Endodermal cell (in vitro differentiated cells): Measurements from ENCODE around the gene GLYAT. TPM values are rescaled to one million over a fixed set of nuclear protein-coding genes. Genes with fewer than 3 reads are reported as not detected.

ENCODE experiments used
- DNase-seq: peaks from one replicate; pipeline ENCODE4 v3.0.0-alpha.2; 2017
- H3K27ac ChIP-seq: 2 replicates; pipeline ENCODE4 v1.5.1; 2013; ENCODE audit warnings: mild to moderate bottlenecking, low read depth, low read length, moderate library complexity
- H3K27me3 ChIP-seq: 2 replicates; pipeline ENCODE4 v1.6.1; 2013; ENCODE audit warnings: mild to moderate bottlenecking, low read length, moderate library complexity; ENCODE audit not compliant: insufficient read depth, control insufficient read depth, poor library complexity, severe bottlenecking
- H3K36me3 ChIP-seq: 2 replicates; pipeline ENCODE4 v1.7.0; 2013; ENCODE audit warnings: mild to moderate bottlenecking, low read length, moderate library complexity; ENCODE audit not compliant: control insufficient read depth, insufficient read depth
- H3K4me1 ChIP-seq: one replicate; pipeline ENCODE4 v1.7.0; 2013; ENCODE audit warnings: low read length; ENCODE audit not compliant: control insufficient read depth, insufficient read depth
- H3K4me3 ChIP-seq: 2 replicates; pipeline ENCODE4 v1.5.1; 2013; ENCODE audit warnings: mild to moderate bottlenecking, low read length, moderate library complexity
- H3K9ac ChIP-seq: 2 replicates; pipeline ENCODE4 v1.6.1; 2013; ENCODE audit warnings: mild to moderate bottlenecking, low read length, moderate library complexity; ENCODE audit not compliant: poor library complexity, severe bottlenecking; ENCODE audit errors: extremely low read depth
- H3K9me3 ChIP-seq: 2 replicates; pipeline ENCODE4 v1.6.1; 2013; ENCODE audit warnings: mild to moderate bottlenecking, low read length, moderate library complexity; ENCODE audit not compliant: control insufficient read depth
- H3K27ac Mint-ChIP-seq: 2 replicates; pipeline ENCODE4 v1.8.0; 2020; ENCODE audit warnings: mixed read lengths
- H3K27me3 Mint-ChIP-seq: 2 replicates; pipeline ENCODE4 v1.8.0; 2021; ENCODE audit warnings: mild to moderate bottlenecking, mixed read lengths; ENCODE audit not compliant: insufficient read depth
- H3K36me3 Mint-ChIP-seq: 2 replicates; pipeline ENCODE4 v1.8.0; 2020; ENCODE audit warnings: low read depth, mixed read lengths
- H3K4me1 Mint-ChIP-seq: 2 replicates; pipeline ENCODE4 v1.8.0; 2020; ENCODE audit warnings: mixed read lengths
- H3K4me3 Mint-ChIP-seq: 2 replicates; pipeline ENCODE4 v1.8.0; 2020; ENCODE audit warnings: mild to moderate bottlenecking, moderate library complexity, mixed read lengths
- H3K9me3 Mint-ChIP-seq: 2 replicates; pipeline ENCODE4 v1.8.0; 2020; ENCODE audit warnings: mild to moderate bottlenecking, mixed read lengths
- CTCF ChIP-seq: fragments of 200-600 bp; sonication (generic); conservative IDR thresholded peaks from 2 replicates; pipeline ENCODE4 v1.5.0; 2021; ENCODE audit warnings: antibody characterized with exemption, mild to moderate bottlenecking
- WGBS, 2 experiments: methylation state at CpG; one replicate each; pipeline versions ENCODE4 v1.1.5 to v1.1.7; 2013; ENCODE audit warnings: missing lambda C conversion rate in 2 of 2, mixed read lengths in 1 of 2; ENCODE audit not compliant: insufficient coverage in 1 of 2, insufficient read length in 1 of 2; 5-methylcytosine and 5-hydroxymethylcytosine counted together
- total RNA-seq, 2 donors: library from RNA; stranded (reverse); fragmentation: NEBNext Ultra II Directional in 1 of 2; extraction: Animal tissue kit (Norgen Biotek cat#: 25700) in 1 of 2; gene quantifications; 2 replicates in 1 of 2; 3 replicates in 1 of 2; pipeline ENCODE4 v1.2.1, GENCODE V29; 2021

Gene GLYAT
- total RNA-seq, 2 donors from 2014 or later = not detected

DNA sequence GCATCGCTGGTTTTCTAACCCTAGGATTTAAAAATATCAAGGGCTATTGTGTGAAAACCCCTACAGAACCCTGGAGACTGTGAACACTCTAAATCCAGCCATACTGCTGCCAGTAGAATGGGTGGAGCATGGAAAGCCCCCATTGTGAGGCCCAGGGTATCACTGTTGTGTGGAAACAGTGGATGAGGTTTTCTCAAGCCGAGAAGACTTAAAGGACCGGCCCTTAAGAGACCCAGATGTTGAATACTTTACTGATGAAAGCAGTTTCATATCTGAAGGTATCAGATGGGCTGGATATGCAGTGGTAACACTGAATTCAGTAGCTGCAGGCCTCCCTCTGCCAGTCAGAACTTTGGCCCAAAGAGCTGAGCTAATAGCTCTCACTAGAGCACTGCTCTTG, 41.6 kb upstream of the GLYAT start:
- Histone ChIP-seq H3K4me3 (no peak overlapping the region), H3K27me3 (no peaks in the 10 kb centered on the region), H3K36me3 (no peaks in the 10 kb centered on the region), H3K9me3 (peaks cover 75% of the 10 kb centered on the region), H3K9ac (no peak overlapping the region), H3K4me1 (no peaks in the 10 kb centered on the region), H3K27ac (no peak overlapping the region)
- H3K27ac Mint-ChIP-seq = no peak overlapping the region
- no peaks in the 10 kb centered on the region for H3K27me3 Mint-ChIP-seq
- no peaks in the 10 kb centered on the region for H3K36me3 Mint-ChIP-seq
- no peak for DNase-seq
- TF ChIP-seq CTCF = no peak
- no peak overlapping the region for H3K4me3 Mint-ChIP-seq
- H3K4me1 Mint-ChIP-seq = no peaks in the 10 kb centered on the region
- WGBS, 2 experiments = 68 to 79% methylated on average over 3 of the region's 3 CpGs
- peaks cover 85% of the 10 kb centered on the region for H3K9me3 Mint-ChIP-seq

GRCh38 chr11:58772329-58773285, 40.9 kb upstream of the GLYAT start:
- Mint-ChIP-seq H3K27ac (no peak overlapping the region), H3K27me3 (no peaks in the 10 kb centered on the region), H3K9me3 (peaks cover 85% of the 10 kb centered on the region), H3K4me3 (no peak overlapping the region), H3K4me1 (no peaks in the 10 kb centered on the region), H3K36me3 (no peaks in the 10 kb centered on the region)
- Histone ChIP-seq H3K36me3 (no peaks in the 10 kb centered on the region), H3K27ac (no peak overlapping the region), H3K9ac (no peak overlapping the region), H3K4me3 (no peak overlapping the region), H3K4me1 (no peaks in the 10 kb centered on the region), H3K27me3 (no peaks in the 10 kb centered on the region), H3K9me3 (peaks cover 78% of the 10 kb centered on the region)
- no peak for TF ChIP-seq CTCF
- DNase-seq = no peak
- 80 to 85% methylated on average over 5 of the region's 5 CpGs for WGBS, 2 experiments

GRCh38 chr11:58771458-58771855, 39.7 kb upstream of the GLYAT start:
- Histone ChIP-seq H3K4me3 (no peak overlapping the region), H3K36me3 (no peaks in the 10 kb centered on the region), H3K9me3 (peaks cover 74% of the 10 kb centered on the region), H3K4me1 (no peaks in the 10 kb centered on the region), H3K27ac (no peak overlapping the region), H3K9ac (no peak overlapping the region), H3K27me3 (no peaks in the 10 kb centered on the region)
- no peak for DNase-seq
- TF ChIP-seq CTCF = no peak
- WGBS, 2 experiments = 47% methylated on average over 3 of the region's 3 CpGs; no CpG with 5 or more reads in 1 of the 2 experiments
- Mint-ChIP-seq H3K9me3 (peaks cover 78% of the 10 kb centered on the region), H3K27ac (no peak overlapping the region), H3K27me3 (no peaks in the 10 kb centered on the region), H3K36me3 (no peaks in the 10 kb centered on the region), H3K4me1 (no peaks in the 10 kb centered on the region), H3K4me3 (no peak overlapping the region)
